Activated gamma-delta T cell (primary cell): Measurements from ENCODE around the gene SZRD1.
A peak's percentile ranks its signal among the peaks of the same experiment; 100 is the strongest.
"Not testable (repeated sequence)": the region's sequence is repeated elsewhere in the genome, so short reads cannot be mapped to it uniquely, and the experiment has no call there.

Experiments used
- DNase-seq: peaks from one replicate; lab custom pipeline; 2025; lab: John Stamatoyannopoulos, UW
- total RNA-seq, 2 donors: gene quantifications; one replicate each; lab custom pipeline; 2026; lab: John Stamatoyannopoulos, UW

SZRD1 gene, protein sequence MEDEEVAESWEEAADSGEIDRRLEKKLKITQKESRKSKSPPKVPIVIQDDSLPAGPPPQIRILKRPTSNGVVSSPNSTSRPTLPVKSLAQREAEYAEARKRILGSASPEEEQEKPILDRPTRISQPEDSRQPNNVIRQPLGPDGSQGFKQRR
- total RNA-seq = 68.9 to 91.2 reads per million in 2 donors

DNA sequence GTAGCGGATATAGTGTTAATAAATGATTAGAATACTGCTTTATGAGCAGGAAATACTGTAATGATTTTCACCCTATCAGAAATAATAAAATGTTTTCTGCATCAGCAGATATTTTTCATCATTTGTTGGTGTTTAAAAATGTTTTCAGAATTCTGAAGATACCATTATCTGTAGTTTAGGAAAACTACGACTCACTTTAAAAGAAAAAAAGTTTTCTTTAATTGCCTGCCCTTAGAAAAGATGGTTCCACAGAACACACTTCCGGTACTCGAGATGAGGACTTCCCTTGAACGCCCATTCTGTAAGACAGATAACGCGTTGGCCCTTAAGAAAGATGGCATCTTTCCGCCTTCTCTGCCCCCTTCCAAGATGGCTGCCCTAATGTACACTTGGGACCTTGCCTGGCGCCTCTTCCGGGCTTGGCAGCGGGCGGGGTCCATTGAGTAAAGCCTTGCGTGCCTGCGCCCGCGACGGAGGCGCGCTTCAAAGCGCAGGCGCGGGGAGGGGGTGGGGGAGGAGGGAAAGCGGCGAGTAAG lies at the start of gene SZRD1:
Gene SZRD1, plus strand, starts transcription at position 521 of the 536 bp plus-strand sequence. CDS start 16 bp downstream, outside the sequence.
- DNase-seq = peak; percentile 95

DNA sequence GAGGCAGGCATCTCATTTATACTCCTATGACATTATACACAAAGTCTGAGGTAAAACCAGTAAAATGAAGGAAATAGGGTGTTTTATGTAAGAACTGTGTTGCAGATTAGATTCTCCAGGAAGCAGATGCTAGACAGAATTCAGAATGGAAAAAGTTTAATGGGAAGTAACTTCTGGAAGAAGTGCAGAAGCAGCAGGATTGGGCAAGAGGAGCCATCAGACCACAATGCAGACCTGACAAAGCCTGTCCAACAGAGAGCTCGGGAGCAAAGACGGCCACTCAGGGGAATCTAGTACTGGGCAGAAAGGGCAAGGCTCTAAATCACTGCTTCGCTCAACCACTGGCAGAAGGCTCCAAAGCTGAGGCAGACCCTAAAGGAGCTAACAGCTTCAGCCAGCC lies 48.5 kb upstream of the SZRD1 start:
- no peak for DNase-seq

DNA sequence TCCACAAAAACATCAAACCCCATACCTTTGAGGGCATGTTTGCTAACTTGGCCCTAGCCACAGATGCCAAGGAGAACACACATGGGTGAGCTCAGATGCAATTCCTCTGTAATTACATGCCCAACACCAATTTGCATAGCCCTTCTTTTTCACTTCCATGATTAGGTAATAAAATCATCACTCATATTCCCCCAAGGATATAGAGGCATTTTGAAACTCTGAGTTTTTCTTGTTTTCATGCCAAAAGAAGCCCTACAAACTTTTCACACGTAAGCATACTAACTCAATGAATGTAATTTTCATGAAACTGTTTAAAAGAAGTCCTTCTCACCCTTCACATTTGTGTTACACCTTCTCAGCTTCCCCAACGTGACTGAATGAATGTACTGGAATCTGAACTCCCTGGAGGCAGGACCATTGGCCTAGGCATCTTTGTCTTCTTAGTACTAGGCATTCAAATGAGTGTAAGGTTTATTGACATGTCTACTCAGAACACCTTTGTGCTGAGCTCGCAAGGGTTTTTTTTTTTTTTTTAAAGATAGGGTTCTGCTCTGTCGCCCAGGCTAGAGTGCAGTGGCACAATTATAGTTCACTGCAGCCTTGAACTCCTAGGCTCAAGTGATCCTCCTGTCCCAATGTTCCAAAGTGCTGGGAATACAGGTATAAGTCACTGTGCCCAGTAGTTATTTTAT lies 45.7 kb upstream of the SZRD1 start:
- no peak for DNase-seq

DNA sequence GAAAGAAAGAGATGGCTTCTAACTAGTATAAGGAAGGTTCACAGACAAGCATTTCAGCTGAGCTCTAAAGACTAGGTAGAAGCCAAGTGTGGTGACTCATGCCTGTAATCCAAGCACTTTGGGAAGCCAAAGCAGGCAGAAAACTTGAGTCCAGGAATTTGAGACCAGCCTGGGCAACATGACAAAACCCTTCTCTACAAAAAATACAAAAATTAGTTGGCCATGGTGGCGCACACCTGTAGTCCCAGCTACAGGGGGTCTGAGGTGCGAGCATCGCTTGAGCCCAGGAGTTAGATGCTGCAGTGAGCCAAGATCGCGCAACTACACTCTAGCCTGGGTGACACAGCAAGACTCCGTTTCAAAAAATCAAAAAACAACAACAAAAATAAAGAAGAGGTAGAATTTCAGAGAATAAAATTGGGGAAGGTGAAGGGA lies 42.6 kb upstream of the SZRD1 start:
- no peak for DNase-seq

DNA sequence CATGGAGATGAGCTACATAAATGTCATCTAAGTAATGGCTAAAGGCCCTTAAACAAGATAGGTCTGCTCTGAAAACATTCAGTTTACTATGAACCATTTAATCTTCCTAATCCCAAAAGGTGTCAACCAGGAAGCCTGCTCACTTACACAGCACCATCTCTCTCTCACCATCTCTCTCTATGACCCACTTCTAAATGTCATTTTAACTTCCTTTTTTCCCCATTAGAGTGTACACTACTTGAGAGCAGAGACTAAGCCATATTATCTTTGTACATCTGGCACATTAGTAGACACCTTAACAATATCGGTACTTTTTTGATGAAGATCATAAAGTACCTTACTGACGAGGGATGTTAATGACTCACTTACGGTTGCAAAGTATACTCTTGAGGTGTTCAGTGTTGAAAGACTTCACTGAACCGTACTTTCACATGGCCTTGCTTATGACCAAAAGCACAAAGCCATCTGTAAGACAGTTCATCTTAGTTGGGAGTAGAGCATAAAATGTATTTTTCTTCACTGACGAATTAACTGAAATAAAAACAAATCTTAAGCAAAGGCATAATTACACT lies 40.1 kb upstream of the SZRD1 start:
- no peak for DNase-seq

DNA sequence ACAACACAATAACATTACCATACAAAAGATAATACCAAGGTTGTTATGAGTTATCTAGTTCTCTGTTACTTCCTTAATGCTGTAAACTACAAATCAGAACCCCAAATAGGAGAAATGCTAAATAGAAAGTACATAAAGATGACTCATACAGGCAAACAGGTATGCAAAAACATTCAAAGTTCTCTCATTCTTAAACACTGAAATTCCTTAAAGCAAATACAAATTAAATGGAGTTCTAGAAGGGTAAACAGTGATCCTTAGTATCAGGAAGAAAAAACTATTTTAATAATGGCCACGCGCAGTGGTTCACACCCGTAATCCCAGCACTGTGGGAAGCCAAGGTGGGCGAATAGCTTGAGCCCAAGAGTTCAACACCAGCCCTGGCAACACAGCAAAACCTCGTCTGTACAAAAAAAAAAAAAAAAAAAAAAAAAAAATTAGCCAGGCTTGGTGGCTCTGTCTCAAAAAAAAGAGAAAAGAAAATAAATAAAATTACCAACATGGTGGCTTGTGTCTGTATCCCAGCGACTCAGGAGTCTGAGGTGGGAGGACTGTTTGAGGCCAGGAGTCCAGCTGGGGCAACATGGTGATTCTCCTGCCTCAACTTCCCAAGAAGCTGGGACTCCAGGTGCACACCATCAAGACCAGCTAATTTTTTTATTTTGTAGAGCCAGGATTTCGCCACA lies 32.2 kb upstream of the SZRD1 start:
- no peak for DNase-seq

DNA sequence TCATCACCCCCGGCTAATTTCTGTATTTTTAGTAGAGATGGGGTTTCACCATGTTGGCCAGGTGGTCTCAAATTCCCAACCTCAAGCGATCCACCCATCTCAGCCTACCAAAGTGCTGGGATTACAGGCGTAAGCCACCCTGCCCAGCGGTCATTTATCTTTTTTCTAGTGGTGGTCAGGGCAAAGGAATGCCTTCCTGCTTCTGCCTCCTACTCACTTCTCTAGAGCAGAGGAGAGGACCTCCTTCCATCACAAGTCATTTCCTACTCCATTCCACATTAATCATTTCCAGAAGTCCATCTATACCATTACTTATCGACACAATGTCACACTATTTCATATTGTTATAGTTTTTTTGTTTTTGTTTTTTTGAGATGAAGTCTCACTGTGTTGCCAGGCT lies 28.1 kb upstream of the SZRD1 start:
- DNase-seq = no peak

DNA sequence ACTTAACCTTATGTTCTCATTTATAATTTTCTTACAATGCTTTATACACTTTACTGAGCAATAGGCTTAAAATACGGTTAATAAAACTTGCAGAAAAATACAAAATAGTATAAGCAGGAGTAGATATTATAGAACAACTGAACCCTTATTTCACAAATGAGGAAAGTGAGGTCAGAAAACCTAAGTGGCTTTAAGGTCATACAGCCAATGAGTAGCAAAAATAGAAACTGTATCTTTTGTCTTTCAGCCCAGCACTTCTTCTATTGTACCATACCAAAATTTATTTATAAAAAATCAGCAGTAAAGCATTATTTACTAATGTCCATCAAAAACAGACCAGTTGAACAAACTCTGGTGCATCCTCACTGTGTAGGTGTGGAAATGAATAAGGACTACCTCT lies 26.4 kb upstream of the SZRD1 start:
- DNase-seq = no peak

DNA sequence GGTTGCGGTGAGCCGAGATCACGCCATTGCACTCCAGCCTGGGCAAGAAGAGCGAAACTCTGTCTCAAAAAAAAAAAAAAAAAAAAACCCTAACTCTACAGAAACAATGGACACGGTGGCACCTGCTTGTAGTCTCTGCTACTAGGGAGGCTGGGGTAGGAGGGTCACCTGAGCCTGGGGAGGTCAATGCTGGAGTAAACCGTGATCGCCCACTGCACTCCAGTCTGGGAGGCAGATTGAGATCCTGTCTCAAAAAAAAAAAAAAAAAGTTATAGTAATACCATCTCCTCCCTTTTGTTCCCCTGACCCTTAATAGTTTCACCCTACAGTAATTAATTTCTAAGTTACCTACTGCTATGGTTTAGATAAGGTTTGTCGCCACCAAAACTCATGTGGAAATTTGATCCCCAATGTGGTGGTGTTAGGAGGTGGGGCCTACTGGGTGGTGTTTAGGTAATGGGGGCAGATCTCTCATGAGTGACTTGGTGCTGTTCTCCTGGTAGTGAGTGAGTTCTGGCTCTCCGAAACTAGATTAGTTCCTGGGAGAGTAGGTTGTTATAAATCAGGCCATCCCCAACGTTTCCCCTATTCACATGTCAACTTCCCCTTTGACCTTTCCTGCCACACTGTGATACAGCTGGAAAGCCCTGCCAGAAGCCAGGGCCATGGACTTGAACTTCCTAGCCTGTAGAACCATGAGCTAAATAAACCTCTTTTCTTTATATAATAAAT lies 24.5 kb upstream of the SZRD1 start:
- no peak for DNase-seq

DNA sequence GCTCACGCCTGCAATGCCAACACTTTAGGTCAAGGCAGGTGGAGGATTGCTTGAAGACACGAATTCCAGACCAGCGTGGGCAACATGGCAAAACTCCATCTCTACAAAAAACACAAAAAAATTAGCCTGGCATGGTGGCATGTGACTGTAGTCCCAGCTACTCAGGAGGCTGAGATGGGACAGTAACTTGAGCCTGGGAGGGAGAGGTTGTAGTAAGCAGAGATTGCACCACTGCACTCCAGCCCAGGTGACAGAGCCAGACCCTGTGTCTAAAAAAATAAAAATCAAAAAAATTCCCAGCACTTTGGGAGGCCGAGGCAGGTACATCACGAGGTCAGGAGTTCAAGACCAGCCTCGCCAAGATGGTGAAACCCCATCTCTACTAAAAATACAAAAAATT lies 23.8 kb upstream of the SZRD1 start:
- not testable (repeated sequence) for DNase-seq

DNA sequence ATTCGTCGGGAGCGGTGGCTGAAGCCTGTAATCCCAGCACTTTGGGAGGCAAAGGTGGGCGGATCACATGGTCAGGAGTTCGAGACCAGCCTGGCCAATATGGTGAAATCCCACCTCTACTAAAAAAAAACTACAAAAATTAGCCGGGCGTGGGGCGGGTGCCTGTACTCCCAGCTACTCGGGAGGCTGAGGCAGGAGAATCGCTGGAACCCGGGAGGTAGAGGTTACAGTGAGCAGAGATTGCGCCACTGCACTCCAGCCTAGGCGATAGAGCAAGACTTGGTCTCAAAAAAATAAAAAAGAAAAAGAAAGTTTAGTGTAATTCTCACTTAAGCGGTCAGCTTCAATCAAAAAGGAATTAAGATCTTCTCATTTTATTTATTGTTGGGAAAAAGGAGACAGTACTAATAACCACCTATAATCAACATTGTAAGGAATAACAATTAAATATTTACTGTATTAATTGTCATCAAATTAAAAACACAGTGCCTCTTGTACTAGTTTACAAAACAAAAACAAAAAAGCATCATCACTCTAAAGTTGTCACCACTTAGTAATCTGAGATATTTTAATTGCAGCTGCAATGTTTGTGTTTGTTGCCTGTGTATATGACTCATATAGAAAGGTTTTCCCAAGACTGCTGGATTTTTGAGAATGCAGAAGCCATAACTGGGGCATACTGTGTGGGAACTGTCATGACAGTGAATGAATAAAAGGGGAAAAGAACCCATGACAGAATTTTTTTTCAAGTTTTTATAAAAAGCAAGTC lies 18.4 kb upstream of the SZRD1 start:
- no peak for DNase-seq

DNA sequence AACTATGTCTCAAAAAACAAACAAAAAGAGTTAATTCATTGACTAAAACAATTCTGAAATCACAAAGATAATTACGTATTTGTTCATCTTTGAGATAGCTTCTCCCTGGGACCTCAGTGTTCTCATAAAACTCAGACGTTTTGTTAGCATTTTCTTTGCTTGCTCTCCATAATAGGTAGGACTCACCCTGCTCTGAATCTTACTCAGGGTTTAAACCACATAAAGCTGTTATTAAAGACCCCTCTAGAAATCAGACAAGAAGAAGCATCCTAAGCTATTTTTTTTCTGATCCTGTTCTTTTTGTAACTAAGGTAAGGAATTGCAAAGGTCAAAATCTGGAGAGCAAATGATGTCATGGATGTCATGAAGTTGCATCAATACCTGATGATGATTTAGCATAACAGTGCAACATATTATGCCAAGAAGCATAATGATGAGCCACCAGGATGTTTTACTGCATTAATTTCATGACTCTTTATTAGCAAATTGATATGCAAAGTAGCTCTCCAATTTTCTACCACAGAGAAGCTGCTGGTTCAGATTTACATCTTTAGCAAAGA lies 17.1 kb upstream of the SZRD1 start:
- DNase-seq = no peak

DNA sequence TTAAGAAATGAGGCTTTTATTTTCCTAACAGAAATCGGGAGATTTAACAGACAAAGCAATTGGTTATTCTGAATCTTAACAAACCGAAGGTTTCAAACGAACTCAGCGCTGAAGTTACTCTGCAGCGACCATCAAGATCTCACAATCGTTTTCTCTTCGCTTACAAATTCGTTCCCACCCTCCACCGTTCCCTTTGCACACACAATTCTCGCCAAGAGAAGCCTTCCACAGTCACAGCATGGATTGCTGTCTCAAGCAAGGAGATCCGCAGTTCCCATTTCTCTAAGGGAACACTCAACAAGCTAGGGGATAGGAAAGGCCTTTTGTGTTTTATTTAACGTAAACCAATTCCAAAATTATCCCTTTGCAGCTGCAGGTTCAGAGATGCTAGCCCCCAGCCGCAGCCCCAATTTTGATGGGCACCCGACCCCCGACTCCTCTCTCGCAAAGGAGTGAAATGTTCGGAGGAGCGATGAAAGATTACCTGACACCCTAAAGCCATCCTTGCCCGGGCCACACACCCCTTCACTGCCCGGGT lies 15.5 kb upstream of the SZRD1 start:
- no peak for DNase-seq

DNA sequence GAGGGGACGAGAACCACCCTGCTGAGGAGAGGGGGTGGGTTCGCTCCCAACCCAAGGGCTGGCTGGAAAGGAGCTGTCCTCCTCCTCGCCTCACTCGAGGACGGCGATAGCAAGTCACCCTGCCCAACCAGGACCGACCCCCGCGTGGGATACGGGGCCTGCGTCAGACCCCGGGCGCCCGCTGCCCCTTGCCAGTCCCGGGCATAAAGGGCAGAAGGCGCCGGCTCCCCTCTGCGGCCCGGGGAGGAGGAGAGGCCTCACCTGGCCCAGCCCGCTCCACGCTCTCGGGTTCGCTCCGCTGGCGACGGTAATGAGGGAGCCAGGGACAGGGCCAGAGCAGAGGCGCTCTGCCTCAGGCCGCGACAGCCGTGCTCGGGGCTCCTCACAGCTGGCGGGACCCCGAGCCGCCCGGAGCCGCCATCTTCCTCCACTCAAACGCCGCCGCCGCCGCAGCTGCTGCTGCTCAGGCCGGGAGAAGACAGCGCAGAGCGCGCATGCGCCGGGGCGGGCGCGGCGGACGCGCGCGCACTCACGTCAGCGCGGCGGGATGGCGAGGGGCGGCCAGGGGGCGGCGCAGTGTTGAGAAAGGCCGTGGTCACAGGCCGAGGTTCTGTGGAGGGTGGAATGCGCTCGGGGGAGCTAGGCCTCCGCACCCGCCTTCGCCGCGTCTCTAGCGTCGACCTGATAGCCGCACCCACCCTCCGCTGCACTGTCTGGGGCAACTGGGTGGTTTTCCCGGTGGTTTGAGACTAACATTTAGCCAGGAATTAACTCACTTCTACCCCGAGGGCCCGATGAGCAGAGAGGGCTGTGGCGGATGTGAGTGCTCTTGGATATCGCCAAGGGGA lies 14.8 kb upstream of the SZRD1 start, which contains the start of gene FBXO42:
Gene FBXO42, minus strand, starts transcription at position 487 of the 848 bp plus-strand sequence. CDS start 37,062 bp downstream, outside the sequence.
- peak; percentile 89 for DNase-seq

DNA sequence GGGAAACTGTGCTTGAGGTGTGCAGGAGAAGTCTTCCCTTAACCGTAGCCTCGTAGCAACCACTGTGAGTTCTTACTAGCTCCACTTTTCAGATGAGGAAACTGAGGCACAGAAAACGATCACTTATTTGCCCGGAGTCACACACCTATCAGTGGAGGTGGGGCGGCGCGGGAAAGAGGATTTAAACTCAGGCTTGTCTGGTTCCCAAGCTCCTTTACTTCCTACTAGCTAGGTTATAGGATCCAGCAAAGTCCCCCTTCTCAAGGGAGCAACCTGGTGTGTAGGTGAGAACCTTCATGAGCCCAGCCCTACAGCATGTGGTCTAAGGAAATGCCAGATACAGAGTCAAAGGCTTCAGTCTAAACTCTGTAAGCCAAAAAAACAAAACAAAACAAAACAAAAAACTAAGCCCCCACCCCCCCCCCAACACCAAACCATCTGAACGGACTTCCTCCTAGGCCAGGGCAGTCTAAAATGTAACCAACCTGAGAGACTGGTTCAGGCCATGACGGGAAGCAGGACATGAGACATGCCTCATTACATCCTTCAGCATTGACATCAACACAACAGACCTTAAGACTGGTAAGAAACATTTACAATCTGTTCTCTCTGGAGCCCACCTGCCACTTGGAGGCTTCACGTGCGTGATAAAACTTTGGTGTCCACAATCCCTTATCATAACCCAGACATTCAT lies 14.1 kb upstream of the SZRD1 start:
- DNase-seq = no peak

DNA sequence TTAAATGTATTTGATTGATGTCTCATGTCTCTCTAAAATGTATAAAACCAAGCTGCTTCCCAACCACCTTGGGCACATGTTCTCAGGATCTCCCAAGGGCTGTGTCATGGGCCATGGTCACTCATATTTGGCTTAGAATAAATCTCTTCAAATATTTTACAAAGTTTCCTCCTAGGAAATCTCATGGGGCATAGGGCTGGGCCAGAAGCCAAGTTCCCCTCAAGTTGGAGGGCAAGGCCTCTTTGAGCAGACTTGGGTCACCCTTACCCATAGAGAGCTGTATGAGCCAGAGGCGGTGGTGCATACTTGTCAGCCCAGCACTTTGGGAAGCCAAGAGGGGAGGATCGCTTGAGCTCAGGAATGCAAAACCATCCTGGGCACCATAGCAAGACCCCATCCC lies 12.4 kb upstream of the SZRD1 start:
- DNase-seq = no peak

DNA sequence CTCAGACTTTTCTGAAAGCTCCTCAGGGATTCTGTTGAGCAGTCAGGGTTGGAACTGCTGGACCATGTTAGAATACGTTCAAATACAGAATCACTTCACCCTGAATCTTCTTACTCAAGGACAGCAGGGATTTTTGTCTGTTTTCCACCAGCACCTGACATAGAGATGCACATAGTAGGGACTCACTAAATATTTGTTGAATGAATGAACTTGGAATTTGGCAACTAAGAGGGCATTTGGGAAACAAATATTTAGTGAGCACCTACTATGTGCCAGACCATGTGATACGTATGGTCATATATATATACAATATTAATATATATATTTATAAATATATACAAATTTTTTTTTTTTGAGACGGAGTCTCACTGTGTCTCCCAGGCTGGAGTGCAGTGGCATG lies 10.2 kb upstream of the SZRD1 start:
- DNase-seq = no peak

DNA sequence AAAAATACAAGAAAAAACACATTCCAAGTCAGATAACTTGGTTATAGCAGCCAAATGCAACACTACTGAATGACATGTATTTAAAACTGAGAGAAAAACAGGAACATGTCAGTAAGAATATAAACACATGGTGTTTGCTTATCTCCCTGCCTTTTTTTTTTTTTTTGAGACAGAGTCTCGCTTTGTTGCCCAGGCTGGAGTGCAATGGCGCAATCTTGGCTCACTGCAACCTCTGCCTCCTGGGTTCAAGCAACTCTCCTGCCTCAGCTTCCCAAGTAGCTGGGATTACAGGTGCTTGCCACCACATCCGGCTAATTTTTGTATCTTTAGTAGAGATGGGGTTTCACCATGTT lies 1.9 kb upstream of the SZRD1 start:
- DNase-seq = not testable (repeated sequence)
